Erythroblast (primary cell): ENCODE results near the gene SPPL2A.
A peak's percentile ranks its signal among the peaks of the same experiment; 100 is the strongest.

Source experiments
- DNase-seq, 2 experiments: peaks; one replicate each; lab custom pipeline; 2025; lab: John Stamatoyannopoulos, UW
- GATA1 ChIP-seq: IDR thresholded peaks from 2 replicates; pipeline ENCODE4 v1.6.1; 2011; ENCODE audit warnings: low read depth, mild to moderate bottlenecking, control low read depth, low read length, moderate library complexity
- POLR2A ChIP-seq: IDR thresholded peaks from 2 replicates; pipeline ENCODE4 v1.6.1; 2011; ENCODE audit warnings: mild to moderate bottlenecking, low read length

The SPPL2A gene

GRCh38 chr15:50790778-50791453, 25.4 kb upstream of the SPPL2A start:
- TF ChIP-seq GATA1 (no peak), POLR2A (no peak)
- peak in 1 of 2 experiments; percentile 45 for DNase-seq

DNA sequence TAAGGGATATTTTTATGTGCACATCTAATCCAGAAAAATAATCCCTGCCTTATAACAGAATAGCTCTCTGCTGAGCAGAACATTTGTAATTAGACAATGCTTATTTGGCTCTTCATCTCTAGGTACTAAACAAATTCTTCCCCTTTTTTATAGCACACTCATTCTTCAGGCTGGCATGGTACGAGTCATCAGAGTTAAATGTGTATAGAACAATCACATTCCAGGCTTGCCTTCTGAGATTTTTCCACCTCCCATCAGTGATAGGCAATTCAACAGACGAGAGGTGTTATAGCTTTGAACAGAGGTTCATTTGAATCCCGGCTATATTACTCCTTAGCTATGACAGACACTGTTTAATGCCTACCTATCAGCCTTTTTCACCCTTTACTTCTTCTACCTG, 21.4 kb upstream of the SPPL2A start:
- TF ChIP-seq GATA1: no peak
- TF ChIP-seq POLR2A: no peak
- no peak for DNase-seq

- TF ChIP-seq POLR2A: no peak
- TF ChIP-seq GATA1: no peak
- DNase-seq: no peak
These were observed 20.9 kb upstream of the SPPL2A start for GRCh38 chr15:50786438-50786837.

DNA sequence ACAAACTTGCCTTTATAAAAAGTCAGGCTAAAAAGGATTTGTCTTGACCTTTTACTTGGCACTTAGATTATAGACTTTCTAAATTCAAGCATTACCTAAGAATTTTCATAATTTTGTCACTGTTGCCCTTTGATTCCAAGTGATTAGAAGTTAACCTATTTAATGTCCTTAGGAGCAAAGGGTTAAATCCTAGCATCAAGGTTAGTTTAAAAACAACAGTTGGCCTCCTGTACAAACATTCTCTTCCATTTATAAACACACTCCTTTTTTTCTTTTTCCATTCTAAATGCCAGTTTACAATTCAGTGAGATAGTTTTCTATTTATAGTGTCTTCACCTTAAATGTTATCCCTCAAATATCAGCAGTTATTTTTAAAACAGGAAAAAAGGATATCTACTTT, 18.4 kb upstream of the SPPL2A start:
- TF ChIP-seq GATA1 (no peak), POLR2A (no peak)
- DNase-seq: no peak

GRCh38 chr15:50783411-50783810, 17.9 kb upstream of the SPPL2A start:
- TF ChIP-seq GATA1 (no peak), POLR2A (no peak)
- DNase-seq: no peak

- TF ChIP-seq POLR2A: no peak
- no peak for TF ChIP-seq GATA1
- no peak for DNase-seq
These were observed 12.6 kb upstream of the SPPL2A start for GRCh38 chr15:50778086-50778485.

DNA sequence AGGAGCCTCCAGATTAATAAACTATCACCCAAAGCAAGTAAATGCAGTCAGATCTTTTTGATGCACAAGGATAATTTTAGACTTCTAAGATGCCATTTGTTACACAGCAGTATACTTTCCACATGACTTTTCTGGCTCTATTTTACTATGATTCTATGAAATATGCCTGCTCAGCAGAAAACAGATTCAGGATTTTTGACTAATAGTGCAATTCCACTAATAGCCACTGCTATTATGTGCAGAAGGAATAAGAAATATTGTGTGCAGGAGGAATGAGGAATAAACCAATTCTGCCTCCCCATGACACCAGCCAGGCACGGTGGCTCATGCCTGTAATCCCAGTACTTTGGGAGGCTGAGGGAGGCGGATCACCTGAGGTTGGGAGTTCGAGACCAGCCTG, 11.5 kb upstream of the SPPL2A start:
- TF ChIP-seq GATA1 (no peak), POLR2A (no peak)
- DNase-seq: no peak

- peak; percentile 11 to 22 for DNase-seq
- TF ChIP-seq POLR2A (no peak), GATA1 (no peak)
These were observed 8.9 kb upstream of the SPPL2A start for GRCh38 chr15:50774450-50774849.

DNA sequence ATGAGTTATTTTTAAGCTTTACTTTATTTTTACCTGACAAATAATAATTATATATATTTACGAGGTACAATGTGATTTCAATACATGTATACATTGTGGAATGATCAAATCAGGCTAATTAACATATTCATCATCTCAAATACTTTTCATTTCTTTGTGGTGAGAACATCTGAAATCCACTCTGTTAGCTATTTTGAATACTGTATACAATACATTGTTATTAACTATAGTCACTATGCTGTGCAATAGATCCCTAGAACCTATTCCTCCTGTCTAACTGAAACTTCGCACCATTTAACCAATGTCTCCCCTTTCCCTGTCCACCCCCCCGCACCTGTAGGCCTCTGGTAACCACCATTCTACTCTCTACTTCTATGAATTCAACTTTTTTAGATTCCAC, 7.9 kb upstream of the SPPL2A start:
- no peak for TF ChIP-seq GATA1
- no peak for TF ChIP-seq POLR2A
- no peak for DNase-seq

DNA sequence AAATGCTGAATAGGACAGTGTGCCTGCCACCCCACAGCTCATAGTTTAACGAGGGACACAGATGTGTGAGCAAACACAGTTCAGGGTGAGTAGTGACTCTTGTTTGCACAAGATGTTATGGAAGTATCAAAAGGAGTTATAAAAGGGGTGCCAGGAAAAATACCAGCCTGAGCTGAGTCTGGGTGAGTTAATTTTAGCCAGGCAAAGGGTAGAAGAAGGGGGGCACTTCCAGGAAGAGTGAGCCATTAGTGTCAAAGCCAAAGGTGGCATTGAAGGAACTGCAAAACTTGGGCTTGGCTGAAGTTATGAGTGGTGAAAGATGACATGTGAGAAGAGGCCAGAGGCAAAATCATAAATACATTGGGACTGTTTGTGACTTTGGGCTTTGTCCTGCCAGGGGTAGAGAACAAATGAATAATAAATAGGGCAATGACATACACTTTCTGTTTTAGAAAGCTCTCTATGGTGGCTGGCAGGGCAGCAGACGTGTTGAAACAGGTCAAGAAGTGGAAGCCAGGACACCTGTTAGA, 1.9 kb upstream of the SPPL2A start:
- no peak for DNase-seq
- TF ChIP-seq POLR2A: no peak
- TF ChIP-seq GATA1: no peak

- no peak for TF ChIP-seq GATA1
- TF ChIP-seq POLR2A: no peak
- peak; percentile 51 to 74 for DNase-seq
These were observed 878 bp downstream of the SPPL2A start for GRCh38 chr15:50764461-50765194.

GRCh38 chr15:50758712-50759205, 6.7 kb downstream of the SPPL2A start:
- TF ChIP-seq GATA1 (no peak), POLR2A (no peak)
- no peak for DNase-seq

DNA sequence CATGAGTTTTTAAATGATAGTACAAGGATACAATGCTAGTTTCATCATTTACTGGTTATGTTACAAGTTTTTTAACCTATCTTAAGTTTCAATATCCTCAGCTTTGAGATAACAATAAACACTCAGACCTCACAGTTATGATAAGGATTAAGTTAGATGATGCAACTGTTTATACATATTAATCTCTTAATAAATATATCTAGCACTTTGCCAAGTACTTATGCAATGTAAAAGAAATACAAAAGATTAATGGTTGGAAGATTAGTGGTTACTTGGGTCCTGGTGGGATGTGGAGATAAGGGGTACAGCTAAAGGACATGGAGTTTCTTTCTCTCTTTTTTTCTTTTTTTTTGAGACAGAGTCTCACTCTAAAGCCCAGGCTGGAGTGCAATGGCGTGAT, 12.0 kb downstream of the SPPL2A start:
- peak; percentile 70 to 89 for DNase-seq
- no peak for TF ChIP-seq GATA1
- TF ChIP-seq POLR2A: no peak

DNA sequence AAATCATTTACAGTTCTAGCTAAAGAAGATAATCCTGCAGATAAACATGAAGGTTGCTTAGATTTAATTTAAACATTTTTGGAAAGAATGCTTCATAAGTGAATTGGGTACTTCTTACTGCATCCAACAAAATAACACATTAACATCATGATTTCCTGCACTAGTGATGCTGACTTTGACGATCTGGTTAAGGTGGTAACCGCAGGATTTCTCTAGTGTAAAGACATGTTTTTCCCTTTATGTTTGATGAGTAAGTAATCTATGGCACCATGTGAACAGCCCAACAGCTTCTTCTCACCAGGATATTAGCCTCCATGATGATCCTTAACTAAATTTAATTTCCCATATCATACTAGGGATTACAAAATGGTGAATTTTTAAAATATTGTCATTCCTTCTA, 14.1 kb downstream of the SPPL2A start:
- DNase-seq: no peak
- TF ChIP-seq POLR2A (no peak), GATA1 (no peak)
